Right forelimb (tissue), 1 donor: ENCODE data around the gene TFDP1.

Source experiments
- DNase-seq: peaks from one replicate; pipeline ENCODE4 v3.0.0-alpha.2; 2018

TFDP1 gene

GRCh38 chr13:113576597-113576996 lies 8.0 kb upstream of the TFDP1 start:
- no peak for DNase-seq

- DNase-seq, result peak; percentile 15
These were observed 6.6 kb upstream of the TFDP1 start for GRCh38 chr13:113577881-113578435.

GRCh38 chr13:113579686-113580085 lies 4.9 kb upstream of the TFDP1 start:
- DNase-seq, result peak; percentile 17

- DNase-seq, result no peak
These were observed 2.7 kb upstream of the TFDP1 start for GRCh38 chr13:113581871-113582270.

GRCh38 chr13:113582841-113583631 lies 1.5 kb upstream of the TFDP1 start:
- DNase-seq, result peak; percentile 36

- DNase-seq, result peak; percentile 42
These were observed 518 bp downstream of the TFDP1 start for GRCh38 chr13:113584870-113585671.

GRCh38 chr13:113585896-113586295 lies 1.3 kb downstream of the TFDP1 start:
- peak; percentile 22 for DNase-seq

GRCh38 chr13:113586661-113587479 lies 2.3 kb downstream of the TFDP1 start:
- DNase-seq, result peak; percentile 27

- peak; percentile 21 for DNase-seq
These were observed 4.0 kb downstream of the TFDP1 start for GRCh38 chr13:113588394-113589111.

- DNase-seq, result peak; percentile 17
These were observed 4.9 kb downstream of the TFDP1 start for GRCh38 chr13:113589251-113589960.

GRCh38 chr13:113589961-113590339 lies 5.4 kb downstream of the TFDP1 start:
- DNase-seq, result peak; percentile 31

GRCh38 chr13:113591750-113592149 lies 7.2 kb downstream of the TFDP1 start:
- peak; percentile 26 for DNase-seq

- peak; percentile 37 for DNase-seq
These were observed 8.0 kb downstream of the TFDP1 start for GRCh38 chr13:113592571-113592970.

GRCh38 chr13:113594066-113594821 lies 9.7 kb downstream of the TFDP1 start:
- DNase-seq, result peak; percentile 16

- no peak for DNase-seq
These were observed 10.6 kb downstream of the TFDP1 start for GRCh38 chr13:113595131-113595530.

- DNase-seq, result peak; percentile 26
These were observed 12.0 kb downstream of the TFDP1 start for GRCh38 chr13:113596321-113597200.

- DNase-seq, result peak; percentile 23
These were observed 13.0 kb downstream of the TFDP1 start for GRCh38 chr13:113597391-113598080.

- DNase-seq, result no peak
These were observed 13.5 kb downstream of the TFDP1 start for GRCh38 chr13:113598081-113598410.

- no peak for DNase-seq
These were observed 13.9 kb downstream of the TFDP1 start for GRCh38 chr13:113598481-113598880.
